ENCODE results near the gene CCDC183.

DNA sequence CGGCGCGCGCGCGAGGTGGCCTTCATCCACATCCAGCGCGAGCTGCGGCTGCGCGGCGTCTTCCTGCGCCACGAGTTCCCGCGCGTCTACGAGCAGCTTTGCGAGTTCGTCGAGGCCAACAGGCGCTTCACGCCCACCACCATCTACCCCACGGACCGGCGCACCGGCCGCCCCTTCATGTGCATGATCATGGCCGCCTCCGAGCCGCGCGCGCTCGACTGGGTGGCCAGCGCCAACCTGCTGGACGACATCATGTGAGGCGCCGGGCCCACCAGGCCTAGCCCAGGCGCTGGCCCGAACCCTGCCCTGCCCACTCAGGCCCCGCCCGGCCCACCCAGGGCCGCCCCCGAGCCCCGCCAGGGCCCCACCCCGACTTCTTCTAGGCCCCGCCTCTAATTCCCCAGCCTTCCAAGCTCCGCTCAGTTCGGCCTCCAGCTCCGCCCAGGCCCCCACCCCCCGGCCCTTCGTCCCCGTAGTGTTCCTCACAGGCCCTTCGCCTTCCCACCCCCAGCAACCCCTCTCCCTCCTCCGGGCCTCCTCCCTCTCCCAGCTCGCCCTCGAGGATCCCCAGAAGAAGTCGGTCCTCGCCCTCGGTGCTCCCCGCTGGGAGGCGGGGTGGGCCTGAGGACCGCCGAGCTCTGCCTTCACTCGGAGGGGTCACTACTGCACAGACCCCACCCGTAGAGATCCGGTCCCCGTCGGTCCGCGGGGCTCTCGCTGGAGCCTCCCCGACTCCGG is 51.1 kb downstream of the CCDC183 start:
- no peak for TF ChIP-seq POLR2A (IDR thresholded peaks at IDR 0.05; ENCODE audit: low read depth, low read length)
- no peak for TF ChIP-seq POLR2AphosphoS5 (IDR thresholded peaks at IDR 0.05; ENCODE audit: low read depth, low read length)
- no peak for TF ChIP-seq TAF1 (IDR thresholded peaks at IDR 0.05; ENCODE audit: borderline replicate concordance, low read depth, low read length)

Measured in GM12892 (cell line).